Prostate gland (tissue), 2 donors: Measurements from ENCODE around the gene DHX35.

Source experiments
- CTCF ChIP-seq, 4 experiments: fragments of 200-600 bp in 2 of 4; fragments of 450-650 bp in 2 of 4; sonication (generic) in 2 of 4; IDR thresholded peaks; 1 replicate in 3 of 4; 2 replicates in 1 of 4; pipeline ENCODE4 v1.5.1; 2016 to 2019; ENCODE audit warnings: antibody characterized with exemption in 4 of 4, mild to moderate bottlenecking in 2 of 4, moderate library complexity in 2 of 4
- POLR2A ChIP-seq: fragments of 450-650 bp; IDR thresholded peaks from one replicate; pipeline ENCODE4 v1.6.1; 2016; ENCODE audit warnings: antibody characterized with exemption, mild to moderate bottlenecking

GRCh38 chr20:38979434-38979833, 17.3 kb downstream of the DHX35 start:
- TF ChIP-seq CTCF (IDR thresholded peaks at IDR 0.05) (no peak), POLR2A (no peak)
